CD14-positive monocyte (primary cell): Measurements from ENCODE around the gene NKD2. TPM values are rescaled to one million over a fixed set of nuclear protein-coding genes. Genes with fewer than 3 reads are reported as not detected.

ENCODE experiments used
- DNase-seq, 3 donors: peaks; one replicate each; pipeline ENCODE4 v3.0.0-alpha.2; 2011 to 2022
- H2AFZ ChIP-seq: 2 replicates; pipeline ENCODE4 v1.6.0; 2012; ENCODE audit warnings: mild to moderate bottlenecking, low read depth, low read length, inconsistent platforms; ENCODE audit not compliant: insufficient read depth, poor library complexity, severe bottlenecking
- H3K27ac ChIP-seq, 2 donors: 1 replicate in 1 of 2; 2 replicates in 1 of 2; pipeline ENCODE4 v1.5.1; 2012 to 2013; ENCODE audit warnings: low read length in 2 of 2, control low read depth in 1 of 2, inconsistent platforms in 1 of 2, low read depth in 1 of 2, mild to moderate bottlenecking in 1 of 2
- H3K27me3 ChIP-seq, 2 donors: one replicate each; pipeline versions ENCODE4 v1.6.0 to v1.6.1; 2011 to 2013; ENCODE audit warnings: low read length in 2 of 2; ENCODE audit not compliant: control insufficient read depth in 2 of 2, insufficient read depth in 2 of 2
- H3K36me3 ChIP-seq, 2 donors: replicated peaks in 1 of 2; 1 replicate in 1 of 2; 2 replicates in 1 of 2; pipeline versions ENCODE4 v1.5.1 to v1.6.1; 2012 to 2013; ENCODE audit warnings: low read length in 2 of 2, control low read depth in 1 of 2, inconsistent platforms in 1 of 2, mild to moderate bottlenecking in 1 of 2; ENCODE audit not compliant: insufficient read depth in 2 of 2, control insufficient read depth in 1 of 2
- H3K4me1 ChIP-seq, 2 donors: 1 replicate in 1 of 2; 2 replicates in 1 of 2; pipeline versions ENCODE4 v1.5.1 to v1.6.1; 2012 to 2013; ENCODE audit warnings: low read length in 2 of 2, control low read depth in 1 of 2, inconsistent platforms in 1 of 2, mild to moderate bottlenecking in 1 of 2, moderate library complexity in 1 of 2; ENCODE audit not compliant: insufficient read depth in 2 of 2, control insufficient read depth in 1 of 2
- H3K4me2 ChIP-seq: replicated peaks from 2 replicates; pipeline ENCODE3; 2012; ENCODE audit warnings: low read length, moderate library complexity, mild to moderate bottlenecking; ENCODE audit not compliant: poor library complexity, severe bottlenecking; ENCODE audit errors: extremely low read depth
- H3K4me3 ChIP-seq, 3 experiments: fragments of 200-600 bp in 1 of 3; sonication (generic) in 1 of 3; replicated peaks in 1 of 3; 1 replicate in 2 of 3; 2 replicates in 1 of 3; pipeline ENCODE4 v1.5.1; 2011 to 2013; ENCODE audit warnings: low read length in 3 of 3, mild to moderate bottlenecking in 3 of 3, control low read depth in 2 of 3, low read depth in 2 of 3, inconsistent platforms in 1 of 3, moderate library complexity in 1 of 3
- H3K79me2 ChIP-seq: 2 replicates; pipeline ENCODE4 v1.6.0; 2012; ENCODE audit warnings: mild to moderate bottlenecking, control low read depth, inconsistent platforms, low read length, moderate library complexity; ENCODE audit not compliant: insufficient read depth
- H3K9ac ChIP-seq: 2 replicates; pipeline ENCODE4 v1.6.0; 2017; ENCODE audit warnings: low read length, mild to moderate bottlenecking; ENCODE audit not compliant: insufficient read depth, poor library complexity, severe bottlenecking
- H3K9me3 ChIP-seq, 2 donors: replicated peaks in 1 of 2; 1 replicate in 1 of 2; 2 replicates in 1 of 2; pipeline versions ENCODE4 v1.5.1 to v1.6.1; 2012 to 2013; ENCODE audit warnings: low read length in 2 of 2, control low read depth in 1 of 2; ENCODE audit not compliant: control insufficient read depth in 1 of 2, insufficient read depth in 1 of 2
- H4K20me1 ChIP-seq: 2 replicates; pipeline ENCODE4 v1.6.0; 2012; ENCODE audit warnings: mild to moderate bottlenecking, low read length, control low read depth, moderate library complexity; ENCODE audit not compliant: insufficient read depth
- H3K27ac Mint-ChIP-seq, 7 donors: one replicate each; pipeline ENCODE4 v1.8.0; 2020; ENCODE audit warnings: mild to moderate bottlenecking in 7 of 7, mixed read lengths in 7 of 7, moderate library complexity in 6 of 7, inconsistent platforms in 2 of 7
- H3K27me3 Mint-ChIP-seq, 3 donors: one replicate each; pipeline ENCODE4 v1.8.0; 2021 to 2022; ENCODE audit warnings: low read depth in 3 of 3, mild to moderate bottlenecking in 3 of 3, mixed read lengths in 3 of 3, moderate library complexity in 3 of 3, inconsistent platforms in 1 of 3
- H3K36me3 Mint-ChIP-seq, 2 donors: one replicate each; pipeline ENCODE4 v1.8.0; 2020; ENCODE audit warnings: mixed read lengths in 2 of 2, inconsistent platforms in 1 of 2, mild to moderate bottlenecking in 1 of 2
- H3K4me1 Mint-ChIP-seq: one replicate; pipeline ENCODE4 v1.8.0; 2020; ENCODE audit warnings: mild to moderate bottlenecking, mixed read lengths
- H3K4me3 Mint-ChIP-seq, 2 donors: one replicate each; pipeline ENCODE4 v1.8.0; 2020; ENCODE audit warnings: mild to moderate bottlenecking in 2 of 2, mixed read lengths in 2 of 2, moderate library complexity in 1 of 2
- H3K9me3 Mint-ChIP-seq, 7 donors: one replicate each; pipeline ENCODE4 v1.8.0; 2020 to 2022; ENCODE audit warnings: mixed read lengths in 7 of 7, mild to moderate bottlenecking in 6 of 7, moderate library complexity in 6 of 7, inconsistent platforms in 2 of 7
- WGBS: methylation state at CpG from one replicate; pipeline ENCODE4 v1.1.5; 2013; ENCODE audit warnings: missing lambda C conversion rate; ENCODE audit not compliant: insufficient coverage; 5-methylcytosine and 5-hydroxymethylcytosine counted together
- intact Hi-C, 2 donors: fragments of 100-400 bp; cut with micrococcal nuclease; formaldehyde crosslinking; loops; one replicate each; pipeline versions ENCODE4 v1.15.0 to v1.15.1; 2023
- polyA plus RNA-seq, 3 donors: library from polyadenylated mRNA; depleted of rRNA in 1 of 3; unstranded in 2 of 3; stranded (reverse) in 1 of 3; fragments of 300-500 nt in 2 of 3; fragments of >200 nt in 1 of 3; fragmentation: Illumina TruSeq in 2 of 3; gene quantifications; 1 replicate in 2 of 3; 2 replicates in 1 of 3; pipeline ENCODE4 v1.2.3, GENCODE V29; 2012 to 2021
- small RNA-seq: library from RNA; depleted of rRNA; stranded (forward); fragments of <200 nt; gene quantifications from one replicate; pipeline ENCODE3, GENCODE V24; 2012; ENCODE audit warnings: low read depth; ENCODE audit not compliant: insufficient read length
- TF ChIP-seq, protein P1 (sequence below): fragments of 200-600 bp; IDR thresholded peaks from one replicate; pipeline ENCODE4 v1.8.0; 2022; ENCODE audit warnings: antibody characterized with exemption, mild to moderate bottlenecking

NKD2 gene
- polyA plus RNA-seq, 3 donors, result not detected

DNA sequence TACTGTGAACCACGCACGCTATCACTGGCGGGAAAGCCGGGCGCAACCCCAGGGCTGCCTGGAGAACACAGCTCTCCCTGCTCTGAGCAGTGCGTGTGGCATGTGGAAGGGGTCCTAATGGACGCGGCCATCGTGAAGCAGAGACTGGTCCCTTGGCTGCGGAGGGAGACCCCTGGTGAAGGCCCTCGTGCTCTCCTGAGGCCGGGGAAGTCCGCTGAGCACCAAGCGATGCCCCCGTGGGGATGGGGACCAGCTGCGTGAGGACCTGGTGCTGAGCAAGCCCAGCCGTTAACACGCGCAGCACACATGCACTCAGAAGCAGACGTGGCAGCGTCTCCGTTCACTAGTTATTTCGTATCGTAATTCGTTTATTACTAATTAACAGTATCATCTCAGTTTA lies 78.8 kb downstream of the NKD2 start:
- no peak overlapping the region for H2AFZ ChIP-seq
- Mint-ChIP-seq H3K27ac (no peak overlapping the region), H3K27me3 (peaks cover 0 to 3% (median 1%) of the 10 kb centered on the region in 3 donors), H3K9me3 (no peaks in the 10 kb centered on the region), H3K36me3 (peaks cover 56 to 64% of the 10 kb centered on the region in 2 donors), H3K4me1 (no peaks in the 10 kb centered on the region), H3K4me3 (no peak overlapping the region)
- no peaks in the 10 kb centered on the region for H3K27me3 ChIP-seq
- DNase-seq, result no peak
- TF ChIP-seq, protein P1, sequence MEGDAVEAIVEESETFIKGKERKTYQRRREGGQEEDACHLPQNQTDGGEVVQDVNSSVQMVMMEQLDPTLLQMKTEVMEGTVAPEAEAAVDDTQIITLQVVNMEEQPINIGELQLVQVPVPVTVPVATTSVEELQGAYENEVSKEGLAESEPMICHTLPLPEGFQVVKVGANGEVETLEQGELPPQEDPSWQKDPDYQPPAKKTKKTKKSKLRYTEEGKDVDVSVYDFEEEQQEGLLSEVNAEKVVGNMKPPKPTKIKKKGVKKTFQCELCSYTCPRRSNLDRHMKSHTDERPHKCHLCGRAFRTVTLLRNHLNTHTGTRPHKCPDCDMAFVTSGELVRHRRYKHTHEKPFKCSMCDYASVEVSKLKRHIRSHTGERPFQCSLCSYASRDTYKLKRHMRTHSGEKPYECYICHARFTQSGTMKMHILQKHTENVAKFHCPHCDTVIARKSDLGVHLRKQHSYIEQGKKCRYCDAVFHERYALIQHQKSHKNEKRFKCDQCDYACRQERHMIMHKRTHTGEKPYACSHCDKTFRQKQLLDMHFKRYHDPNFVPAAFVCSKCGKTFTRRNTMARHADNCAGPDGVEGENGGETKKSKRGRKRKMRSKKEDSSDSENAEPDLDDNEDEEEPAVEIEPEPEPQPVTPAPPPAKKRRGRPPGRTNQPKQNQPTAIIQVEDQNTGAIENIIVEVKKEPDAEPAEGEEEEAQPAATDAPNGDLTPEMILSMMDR, result no peak
- no peaks in the 10 kb centered on the region for H3K79me2 ChIP-seq
- peaks cover 42 to 74% of the 10 kb centered on the region in 2 donors for H3K36me3 ChIP-seq
- intact Hi-C loops, result no loop called here
- H3K4me2 ChIP-seq, result no peak overlapping the region
- no peak overlapping the region for H3K9ac ChIP-seq
- H4K20me1 ChIP-seq, result peaks cover 42% of the 10 kb centered on the region
- no peak overlapping the region for H3K27ac ChIP-seq
- over 99% methylated on average over 19 of the region's 25 CpGs for WGBS
- H3K4me1 ChIP-seq, result no peaks in the 10 kb centered on the region
- H3K9me3 ChIP-seq, result no peaks in the 10 kb centered on the region
- H3K4me3 ChIP-seq, result no peak overlapping the region

DNA sequence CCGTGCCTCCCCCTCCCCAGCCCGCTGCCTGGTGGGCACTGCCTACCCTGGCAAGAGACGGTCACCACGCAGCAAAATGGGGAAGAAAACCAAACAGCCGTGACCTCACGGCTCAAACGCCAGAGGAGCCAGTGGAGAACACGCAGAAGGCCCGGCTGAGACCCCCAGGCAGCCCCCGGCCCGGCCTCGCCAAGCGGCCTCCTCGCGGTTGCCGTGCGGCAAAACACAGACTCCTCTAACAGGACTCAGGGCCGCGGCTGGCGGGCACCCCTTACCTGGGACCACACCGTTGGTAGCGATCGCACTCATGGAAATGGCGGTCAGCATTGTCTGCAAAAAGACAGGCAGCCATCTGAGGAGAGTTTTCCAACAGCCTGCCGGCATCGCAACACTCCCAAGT lies 79.4 kb downstream of the NKD2 start:
- intact Hi-C loops, result no loop called here
- H3K9ac ChIP-seq, result no peak overlapping the region
- H3K27me3 ChIP-seq, result no peaks in the 10 kb centered on the region
- no peak overlapping the region for H2AFZ ChIP-seq
- no peak overlapping the region for H3K27ac ChIP-seq
- H3K4me1 ChIP-seq, result no peaks in the 10 kb centered on the region
- peaks cover 0 to 3% (median 1%) of the 10 kb centered on the region in 3 donors for H3K27me3 Mint-ChIP-seq
- H3K36me3 Mint-ChIP-seq, result peaks cover 61 to 68% of the 10 kb centered on the region in 2 donors
- no peak overlapping the region for H3K4me3 Mint-ChIP-seq
- no peaks in the 10 kb centered on the region for H3K4me1 Mint-ChIP-seq
- WGBS, result 96% methylated on average over 24 of the region's 26 CpGs
- no peak overlapping the region for H3K4me2 ChIP-seq
- no peak overlapping the region for H3K27ac Mint-ChIP-seq
- no peaks in the 10 kb centered on the region for H3K9me3 ChIP-seq
- peaks cover 46 to 80% of the 10 kb centered on the region in 2 donors for H3K36me3 ChIP-seq
- TF ChIP-seq, protein P1, result no peak
- no peak overlapping the region for H3K4me3 ChIP-seq
- H4K20me1 ChIP-seq, result peaks cover 46% of the 10 kb centered on the region
- no peaks in the 10 kb centered on the region for H3K9me3 Mint-ChIP-seq
- no peak for DNase-seq
- H3K79me2 ChIP-seq, result no peaks in the 10 kb centered on the region

Small RNA genes lying within 50 kb of the gene (small RNA-seq; reads per million reads assigned to genes)
- not detected for gene MIR4635

Other genes starting within 250 kb of the NKD2 start
- gene ZDHHC11B, start 224.1 kb upstream of the NKD2 start, polyA plus RNA-seq, result not detected
- gene ZDHHC11, start 157.8 kb upstream of the NKD2 start, polyA plus RNA-seq, result 1 to 10 TPM in 1 of 3 donors, not detected in 2; 1.8 TPM
- gene BRD9, start 116.0 kb upstream of the NKD2 start, polyA plus RNA-seq, result 10 to 100 TPM in 1 of 3 donors, 1 to 10 TPM in 2; 5.3 to 22.7 (median 9.3) TPM
- gene TRIP13, start 115.9 kb upstream of the NKD2 start, polyA plus RNA-seq, result 1 to 10 TPM in 1 of 3 donors, under 1 TPM in 1, not detected in 1; 0.24 to 1.2 TPM
- 10 to 100 TPM in 2 of 3 donors, 1 to 10 TPM in 1; 8.2 to 31.2 (median 12.5) TPM for gene SLC12A7, start 103.3 kb downstream of the NKD2 start, polyA plus RNA-seq
- not detected for gene SLC6A19, start 192.8 kb downstream of the NKD2 start, polyA plus RNA-seq
- gene SLC6A18, start 216.6 kb downstream of the NKD2 start, polyA plus RNA-seq, result not detected